GM19397 (cell line): ENCODE data around the gene TAL2.
"Not testable (repeated sequence)": the region's sequence is repeated elsewhere in the genome, so short reads cannot be mapped to it uniquely, and the experiment has no call there.

ENCODE experiments used
- ATAC-seq: cut with Tn5 transposase; IDR thresholded peaks from one replicate; pipeline ENCODE4 v1.9.1; 2021; ENCODE audit warnings: mild to moderate bottlenecking, moderate library complexity; ENCODE audit not compliant: unreplicated experiment

Gene TAL2

DNA sequence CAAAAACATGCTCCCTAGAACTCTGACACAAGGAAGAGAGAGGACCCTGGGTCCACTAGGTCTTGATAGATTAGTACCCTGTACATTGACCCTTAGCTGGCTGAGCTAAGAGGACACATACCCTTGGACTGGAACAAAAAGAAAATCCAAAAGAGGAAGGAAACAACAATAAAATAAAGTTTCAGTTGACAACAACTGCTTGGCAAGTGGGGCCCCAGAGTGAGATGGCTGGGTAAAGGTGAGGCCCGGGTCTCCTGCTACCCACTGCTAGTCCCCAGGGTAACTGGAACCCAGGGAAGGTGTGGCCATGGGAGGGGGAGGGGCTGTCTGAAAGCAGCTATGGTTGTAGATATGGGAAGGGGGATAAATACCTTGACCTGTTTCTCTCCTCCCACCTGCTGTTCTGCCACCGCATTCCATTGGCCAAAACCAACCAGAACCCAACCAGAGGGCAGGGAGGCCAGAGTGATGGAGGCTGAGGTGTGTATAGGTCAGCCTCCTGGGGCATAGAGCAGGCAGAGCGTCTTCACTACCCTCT lies 11.7 kb downstream of the TAL2 start:
- ATAC-seq = no peak

DNA sequence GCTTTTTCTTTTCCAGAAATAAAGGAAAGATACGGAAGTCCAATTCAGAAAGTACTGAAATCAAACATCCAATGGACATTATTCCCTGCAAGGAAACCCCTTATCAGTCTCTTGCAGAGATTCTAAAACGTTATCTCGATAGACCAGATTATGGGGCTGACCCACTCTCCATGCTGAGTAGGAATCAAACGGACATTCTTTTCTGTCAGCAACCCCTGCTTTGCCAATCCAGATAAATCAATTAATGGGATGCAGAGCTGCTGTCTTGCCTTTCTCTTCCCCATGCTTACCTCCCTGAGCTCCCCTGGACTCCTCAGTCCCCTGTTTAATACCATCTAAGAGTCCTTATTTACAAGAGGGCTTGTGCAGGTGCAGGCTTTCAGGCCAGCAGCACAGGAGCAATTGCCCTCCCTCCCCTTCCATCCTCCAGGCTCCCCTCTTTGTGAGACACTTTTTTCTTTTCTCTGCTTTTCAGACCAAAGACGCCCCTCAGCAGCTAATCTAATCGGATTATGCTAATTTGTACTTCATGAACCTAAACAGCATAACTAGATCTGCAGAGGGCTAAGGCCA lies 14.2 kb downstream of the TAL2 start:
- no peak for ATAC-seq

DNA sequence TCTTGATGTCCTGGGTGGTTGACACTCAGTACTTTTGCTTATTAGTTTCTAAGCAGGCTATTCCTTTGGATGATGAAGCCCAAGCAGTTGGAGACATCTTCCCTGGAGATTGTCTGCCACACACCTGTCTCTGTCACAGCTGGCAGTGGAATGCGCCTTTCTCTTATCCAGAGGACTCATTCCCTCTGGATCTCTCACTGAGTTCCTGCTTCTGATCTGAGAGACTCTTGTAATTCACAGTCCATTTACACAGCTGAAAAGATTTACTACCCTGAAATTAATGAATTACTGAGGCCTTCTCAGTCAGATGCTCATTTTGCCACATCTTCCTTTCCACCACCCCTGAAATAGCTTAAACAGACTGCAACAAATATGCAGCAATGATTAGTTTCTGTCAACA lies 15.9 kb downstream of the TAL2 start:
- no peak for ATAC-seq

DNA sequence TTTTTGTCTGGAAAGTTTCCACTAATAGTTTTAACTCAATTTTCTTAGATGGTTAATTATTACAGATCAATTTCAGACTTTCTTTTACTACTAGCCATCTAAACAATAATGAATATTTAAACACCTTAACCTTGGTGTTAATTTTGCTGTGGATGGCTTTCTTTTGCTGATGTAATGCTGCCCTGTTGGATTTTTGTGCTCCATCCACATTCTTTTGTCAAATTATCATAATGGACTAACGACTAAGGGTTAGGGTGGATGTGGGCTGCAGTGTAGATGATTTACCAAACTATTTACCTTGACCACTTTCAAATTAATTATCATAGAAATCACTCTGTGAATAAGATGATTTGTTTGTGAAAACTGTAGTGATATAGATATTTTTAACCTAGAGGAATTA lies 16.5 kb downstream of the TAL2 start:
- no peak for ATAC-seq

DNA sequence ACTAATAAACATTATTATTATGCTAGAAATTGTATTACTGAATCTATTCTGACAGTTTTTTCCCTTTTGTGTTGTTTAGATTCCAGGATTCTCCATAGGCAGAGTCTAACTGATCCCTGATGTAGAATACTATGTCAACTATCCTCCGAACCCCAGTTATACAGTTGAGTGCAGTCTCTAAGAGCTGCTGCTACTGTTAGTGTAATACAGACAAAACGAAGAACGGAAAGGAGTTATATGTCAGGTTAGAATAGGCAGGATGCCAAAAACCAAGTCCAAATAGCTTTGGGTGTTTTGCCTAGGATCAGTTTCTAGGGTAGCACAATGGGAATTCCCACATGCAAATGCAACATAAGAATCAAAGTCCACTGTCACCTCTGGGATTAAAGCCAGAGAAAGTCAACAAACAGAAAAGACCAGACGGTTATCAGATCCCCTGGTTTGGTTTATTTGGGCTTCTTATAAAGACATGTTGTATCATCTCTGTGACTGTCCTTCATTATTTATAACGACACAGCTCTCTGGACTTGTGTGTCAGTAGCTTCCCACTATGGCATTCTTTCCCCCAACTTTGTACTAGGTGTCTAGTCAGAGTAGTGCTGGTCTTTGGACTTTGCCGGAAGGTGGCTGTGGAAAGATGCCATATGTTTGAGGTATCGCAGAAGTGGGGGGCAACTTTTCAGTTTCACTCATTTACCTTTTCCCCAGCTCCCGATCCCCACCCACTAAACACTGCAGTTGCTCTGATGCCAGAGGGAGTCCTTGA lies 17.2 kb downstream of the TAL2 start:
- no peak for ATAC-seq

DNA sequence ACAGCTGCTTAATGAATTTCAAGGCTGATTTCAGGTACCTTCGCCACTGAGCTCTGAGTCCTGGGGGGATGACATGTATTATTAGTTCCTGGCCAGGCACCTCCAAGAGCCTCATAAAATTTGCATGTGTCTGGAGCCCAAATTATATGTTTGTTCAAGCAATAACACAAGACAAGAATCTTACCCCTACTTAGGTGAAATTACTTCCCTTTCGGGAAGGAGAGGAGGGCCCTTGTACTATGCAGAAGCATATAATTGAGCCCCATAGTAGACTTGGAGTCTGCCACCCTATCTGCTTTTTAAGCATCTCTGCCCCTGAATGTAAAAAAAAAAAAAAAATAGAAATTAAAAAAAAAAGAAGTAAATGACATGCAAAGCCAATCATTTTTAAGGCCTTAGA lies 19.1 kb downstream of the TAL2 start:
- ATAC-seq = no peak

DNA sequence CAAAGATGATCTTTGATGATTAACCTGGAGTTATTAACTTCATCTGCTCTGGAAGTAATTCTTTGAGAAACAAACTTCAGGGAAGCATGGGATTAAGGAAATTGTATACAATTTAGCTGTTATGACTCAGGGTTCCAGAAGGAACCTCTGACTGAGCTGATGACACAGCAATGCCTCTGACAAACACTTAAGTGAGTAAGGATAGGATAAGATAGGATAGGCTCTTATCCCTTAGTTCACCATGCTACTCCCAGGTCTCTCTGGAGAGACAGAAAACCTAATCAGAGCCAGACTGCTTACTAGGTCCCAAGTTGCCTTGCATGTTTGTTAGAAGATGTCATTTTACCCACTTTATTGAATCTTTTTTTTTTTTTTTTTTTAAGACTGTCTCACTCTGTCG lies 19.5 kb downstream of the TAL2 start:
- ATAC-seq = no peak

DNA sequence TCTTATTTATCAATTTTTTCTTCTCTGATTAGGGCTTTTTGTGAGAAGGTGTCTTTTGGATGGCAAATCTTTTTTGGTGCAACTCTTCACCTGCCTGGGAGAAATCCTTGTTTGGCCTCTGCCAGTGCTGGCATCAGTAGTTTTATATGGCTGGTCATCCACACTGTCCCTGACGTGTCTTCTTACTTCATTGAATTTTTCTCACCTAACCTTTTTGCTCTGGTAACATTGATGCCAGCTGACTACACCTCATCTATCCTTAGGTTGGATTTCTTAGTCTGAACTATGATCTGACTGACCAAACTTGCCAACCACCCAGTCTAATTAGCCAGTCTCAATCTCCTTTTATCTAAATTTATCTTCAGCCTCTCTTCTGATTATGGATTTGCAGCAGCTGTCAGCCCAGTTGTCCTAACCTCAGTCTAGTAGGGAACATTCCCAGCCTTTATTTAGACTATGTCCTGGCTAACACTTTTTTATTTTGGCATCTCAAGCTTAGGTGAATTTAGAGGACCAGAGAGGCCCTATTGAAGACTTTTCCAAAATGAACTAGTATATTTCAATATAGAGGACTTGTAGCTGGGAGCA lies 21.5 kb downstream of the TAL2 start:
- no peak for ATAC-seq

DNA sequence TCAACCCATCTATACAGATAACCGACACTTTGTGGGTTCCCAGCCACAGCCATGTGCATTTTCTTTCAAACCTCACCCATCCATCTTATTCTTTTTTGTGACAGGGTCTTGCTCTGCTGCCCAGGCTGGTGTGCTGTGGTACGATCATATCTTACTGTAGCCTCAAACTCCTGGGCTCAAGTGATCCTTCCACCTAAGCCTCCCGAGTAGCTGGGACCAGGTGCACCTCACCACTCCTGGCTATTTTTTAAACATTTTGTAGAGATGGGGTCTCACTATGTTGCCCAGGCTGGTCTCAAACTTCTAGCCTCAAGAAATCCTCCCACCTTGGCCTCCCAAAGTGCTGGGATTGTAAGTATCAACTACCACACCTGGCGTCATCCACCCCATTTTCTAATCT lies 24.7 kb downstream of the TAL2 start:
- no peak for ATAC-seq

DNA sequence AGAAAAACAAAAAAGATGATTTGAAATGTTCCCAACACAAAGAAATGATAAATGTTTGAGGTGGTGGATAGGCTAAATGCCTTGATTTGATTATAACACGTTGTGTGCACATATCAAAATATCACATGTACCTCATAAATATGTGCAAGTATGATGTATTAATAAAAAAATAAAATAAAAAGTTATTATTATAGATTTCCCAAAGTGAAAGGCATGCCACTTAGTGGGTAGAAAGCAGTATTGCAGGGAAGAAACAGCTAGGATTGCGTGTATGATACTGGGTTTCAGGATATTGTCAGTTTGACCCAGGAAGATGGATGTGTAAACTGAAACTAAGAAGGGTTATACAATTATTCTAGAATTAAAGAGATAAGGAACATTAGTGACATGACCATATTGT lies 28.5 kb downstream of the TAL2 start:
- no peak for ATAC-seq

DNA sequence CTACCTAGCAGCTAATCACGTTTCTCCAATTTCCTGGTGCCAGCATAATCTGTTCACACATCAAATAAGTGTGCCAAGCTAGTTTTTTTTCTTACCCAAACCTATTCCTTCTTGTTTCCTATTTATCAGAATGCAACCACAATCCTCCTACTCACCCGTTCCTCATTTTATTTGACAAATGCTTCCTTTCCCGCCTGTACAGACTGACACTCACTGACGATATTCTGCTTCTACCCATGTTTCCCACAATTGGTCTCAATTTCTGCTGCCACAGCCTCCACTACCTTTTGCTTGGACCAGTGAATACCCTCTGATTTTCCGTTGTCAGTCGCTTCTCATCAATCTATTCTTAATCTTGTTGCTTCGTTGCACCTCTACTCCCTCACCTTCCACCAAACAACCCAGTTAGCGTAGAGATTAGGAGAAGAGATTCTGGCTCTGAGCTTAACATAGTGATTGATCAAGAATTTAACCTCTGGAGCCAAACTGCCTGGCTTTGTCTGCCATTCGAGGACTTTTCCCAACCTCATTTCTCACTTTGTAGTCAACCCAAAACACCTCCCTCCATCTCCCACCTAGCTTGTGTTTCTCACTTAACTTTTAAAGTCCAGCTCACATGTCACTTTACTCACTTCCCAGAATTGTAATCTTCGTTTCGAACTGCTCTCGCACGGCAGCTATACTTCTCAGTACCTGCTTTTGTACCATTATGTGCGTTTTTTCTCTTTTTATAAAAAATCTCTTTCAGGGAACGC lies 31.4 kb downstream of the TAL2 start:
- peak; percentile 13 for ATAC-seq

DNA sequence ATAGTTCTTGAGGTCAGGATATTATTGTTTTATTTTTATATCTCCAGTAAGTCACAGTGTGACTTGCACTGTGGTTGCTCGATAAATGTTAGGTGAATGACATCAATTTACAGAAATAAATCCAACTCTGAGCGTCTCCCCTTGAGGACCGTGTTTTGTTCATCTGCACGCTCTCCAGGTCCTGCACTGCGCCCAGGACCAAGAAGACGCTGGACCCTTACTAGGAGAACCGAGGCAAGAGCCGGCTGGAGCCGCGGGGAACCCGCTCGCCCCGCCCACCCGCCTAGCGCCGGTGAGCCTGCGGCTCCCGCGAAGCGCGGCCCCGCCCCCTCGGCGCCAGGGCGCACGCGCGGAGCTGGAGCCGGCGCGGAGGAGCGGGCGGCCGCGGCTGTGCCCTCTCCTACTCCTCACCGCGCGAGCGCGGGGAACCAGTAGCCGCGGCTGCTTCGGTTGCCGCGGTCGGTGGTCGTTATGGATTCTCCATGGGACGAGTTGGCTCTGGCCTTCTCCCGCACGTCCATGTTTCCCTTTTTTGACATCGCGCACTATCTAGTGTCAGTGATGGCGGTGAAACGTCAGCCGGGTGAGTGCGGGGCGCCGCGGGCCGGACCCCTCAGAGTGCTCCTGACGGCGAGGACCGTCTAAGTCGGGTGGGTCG lies 32.1 kb downstream of the TAL2 start, which contains the start of gene TMEM38B:
TMEM38B (plus strand) TSS at position 352 of the 658 bp plus-strand sequence; CDS start at position 472, 120 bp downstream.
- ATAC-seq = peak; percentile 85

DNA sequence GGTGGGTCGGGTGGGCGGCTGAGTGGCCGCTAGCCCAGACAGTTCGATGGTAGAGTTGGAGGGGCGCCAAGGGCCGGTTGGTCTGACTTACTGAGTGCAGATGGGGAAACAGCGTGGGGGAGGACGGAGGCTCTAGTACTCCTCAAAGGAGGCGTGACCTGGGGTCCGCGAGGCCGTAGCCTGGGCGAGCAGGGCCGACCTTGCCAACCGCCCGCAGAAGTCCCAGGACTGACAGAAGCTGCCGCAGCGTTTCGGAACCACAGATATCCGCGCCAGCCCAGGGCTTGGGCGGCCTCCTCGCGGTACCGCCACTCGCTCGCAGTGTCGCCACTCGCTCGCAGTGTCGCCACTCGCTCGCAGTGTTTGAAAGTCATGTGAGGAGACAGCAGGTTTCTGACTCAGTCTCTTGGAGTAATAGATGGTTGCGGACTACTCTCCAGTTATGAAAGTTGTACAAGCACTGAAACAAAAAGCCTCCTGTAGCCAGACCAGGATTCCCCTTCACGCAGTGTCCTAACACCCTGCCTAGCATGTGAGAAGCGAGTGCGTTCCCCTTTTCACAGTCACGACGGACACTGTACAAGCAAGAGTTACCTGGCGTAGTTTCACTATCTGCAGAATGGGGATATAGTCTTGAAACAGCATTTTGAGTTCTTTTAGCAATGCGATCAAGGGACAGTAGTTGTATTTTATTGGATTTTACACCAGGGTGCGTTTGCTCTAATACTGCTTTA lies 32.8 kb downstream of the TAL2 start:
- peak; percentile 61 for ATAC-seq

DNA sequence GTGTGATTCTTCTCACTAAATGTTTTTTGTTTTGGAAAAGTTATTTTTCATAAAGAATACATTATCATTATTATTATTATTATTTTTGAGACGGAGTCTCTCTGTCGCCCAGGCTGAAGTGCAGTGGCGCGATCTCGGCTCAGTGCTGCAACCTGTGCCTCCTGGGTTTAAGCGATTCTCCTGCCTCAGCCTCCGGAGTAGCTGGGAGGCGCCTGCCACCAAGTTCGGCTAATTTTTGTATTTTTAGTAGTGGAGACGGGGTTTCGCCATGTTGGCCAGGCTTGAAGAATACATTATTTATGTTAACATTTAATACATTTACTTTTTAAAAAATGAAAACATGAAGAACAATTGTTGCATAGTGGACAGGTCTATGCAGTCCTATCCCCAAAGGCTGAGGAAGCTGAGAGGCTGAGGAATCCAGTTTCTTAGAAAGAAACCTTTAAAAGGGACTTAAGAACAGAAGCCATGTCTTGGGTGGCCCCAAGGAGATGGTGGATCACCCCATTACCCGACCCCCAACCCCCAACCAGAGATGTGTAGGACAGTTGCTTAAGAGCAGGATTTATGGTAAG lies 34.0 kb downstream of the TAL2 start:
- no peak for ATAC-seq

DNA sequence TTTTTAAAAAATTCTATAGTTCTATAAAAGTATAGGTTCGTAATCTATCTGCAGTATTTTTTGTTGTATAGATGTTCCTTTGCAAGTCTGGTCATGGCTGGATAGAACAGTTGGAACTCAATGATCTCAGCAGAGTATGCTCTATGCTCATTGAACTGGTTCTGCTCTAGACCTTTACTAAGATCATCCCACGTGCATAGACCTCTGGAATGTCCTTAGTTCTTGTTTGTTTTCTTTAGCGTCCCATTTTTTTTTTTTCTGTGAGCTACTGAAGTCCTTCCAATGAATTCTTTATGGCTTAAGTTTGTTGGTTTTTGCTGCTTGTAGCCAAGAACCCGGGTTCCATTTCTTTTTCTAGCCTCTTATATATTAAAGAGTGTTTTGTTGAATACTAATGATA lies 35.6 kb downstream of the TAL2 start:
- ATAC-seq = no peak

DNA sequence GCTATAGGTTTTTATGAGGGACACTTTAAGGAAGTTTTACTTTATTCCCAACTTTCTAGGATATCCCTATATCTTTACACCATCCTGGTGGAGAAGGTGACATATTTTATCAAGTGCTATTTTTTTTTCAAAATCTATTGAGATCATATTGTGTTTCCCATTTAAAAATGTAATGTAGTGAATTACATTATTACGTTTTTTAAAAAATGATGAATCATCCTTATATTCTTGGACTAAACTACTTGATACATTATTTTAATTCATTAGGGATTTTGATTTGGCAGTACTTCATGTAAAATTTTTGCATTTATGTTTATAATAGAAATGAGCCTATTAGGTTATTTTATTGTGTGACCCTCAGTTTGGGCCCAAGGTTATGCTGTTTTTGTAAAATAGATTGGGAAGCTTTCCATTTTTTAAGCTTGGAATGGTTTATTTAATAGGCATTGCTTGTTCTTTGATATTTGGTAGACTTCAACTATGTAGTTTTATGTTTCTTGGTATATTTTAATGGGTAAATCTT lies 36.2 kb downstream of the TAL2 start:
- no peak for ATAC-seq

DNA sequence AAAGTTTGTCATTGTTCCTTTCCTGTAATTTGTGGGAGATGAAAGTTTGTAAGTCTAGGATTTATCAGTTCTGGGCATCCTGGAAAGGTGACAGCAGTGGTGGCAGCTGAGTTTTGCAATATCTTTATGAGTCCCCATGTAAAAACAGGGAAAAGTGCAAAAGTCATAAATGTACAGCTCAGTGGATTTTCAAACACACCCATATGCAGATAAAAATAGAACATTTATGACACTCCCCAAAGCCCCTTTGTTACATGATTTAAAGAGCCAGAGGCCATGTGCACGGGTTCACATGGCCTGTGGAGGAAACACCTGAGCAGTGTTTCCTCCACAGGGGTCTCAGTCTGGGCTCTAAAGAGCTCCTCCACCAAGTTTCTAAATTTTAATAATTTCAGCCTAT lies 38.4 kb downstream of the TAL2 start:
- no peak for ATAC-seq

DNA sequence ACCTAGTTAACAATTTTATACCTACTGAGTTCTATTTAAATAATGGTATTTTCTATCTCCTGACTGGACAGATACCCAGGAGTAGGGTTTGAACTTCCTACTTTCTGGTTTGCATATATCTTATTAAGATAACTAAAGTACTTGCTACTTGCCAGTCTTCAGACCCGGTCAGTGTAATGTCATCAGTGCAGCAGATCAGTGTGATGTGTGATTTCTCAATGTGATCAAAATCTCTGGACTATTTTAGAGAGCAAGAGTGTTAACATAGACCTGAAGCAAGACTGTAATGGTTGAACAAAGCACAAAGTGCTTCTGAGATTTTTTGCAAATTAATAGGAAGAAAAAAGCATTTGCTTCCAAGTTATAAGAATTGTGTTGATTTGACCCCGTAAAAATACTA lies 38.9 kb downstream of the TAL2 start:
- no peak for ATAC-seq

DNA sequence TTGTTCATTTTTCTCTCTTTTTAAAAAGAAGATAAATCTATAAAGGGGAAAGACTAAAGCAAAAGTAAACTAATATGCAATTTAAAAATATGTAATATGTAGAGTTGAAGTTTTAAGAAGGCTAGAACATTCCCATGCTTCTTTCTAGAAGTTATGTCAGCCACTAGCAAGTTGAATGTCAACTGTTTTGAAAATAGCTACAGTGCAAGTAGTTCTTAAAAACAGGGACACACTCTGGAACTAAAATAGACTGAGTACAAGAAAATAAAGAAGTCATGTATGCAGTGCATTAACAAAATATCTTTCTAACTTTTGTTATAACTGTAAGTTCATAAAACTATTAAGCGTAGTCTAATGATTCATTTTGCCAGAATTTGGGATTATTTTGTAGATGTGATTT lies 40.0 kb downstream of the TAL2 start:
- no peak for ATAC-seq

DNA sequence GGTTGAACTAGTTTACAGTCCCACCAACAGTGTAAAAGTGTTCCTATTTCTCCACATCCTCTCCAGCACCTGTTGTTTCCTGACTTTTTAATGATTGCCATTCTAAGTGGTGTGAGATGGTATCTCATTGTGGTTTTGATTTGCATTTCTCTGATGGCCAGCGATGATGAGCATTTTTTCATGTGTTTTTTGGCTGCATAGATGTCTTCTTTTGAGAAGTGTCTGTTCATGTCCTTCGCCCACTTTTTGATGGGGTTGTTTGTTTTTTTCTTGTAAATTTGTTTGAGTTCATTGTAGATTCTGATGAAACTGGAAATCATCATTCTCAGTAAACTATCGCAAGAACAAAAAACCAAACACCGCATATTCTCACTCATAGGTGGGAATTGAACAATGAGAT lies 41.4 kb downstream of the TAL2 start:
- not testable (repeated sequence) for ATAC-seq
